PC-3 (cell line): ENCODE measurements around the gene ZMIZ1.

Experiments used
- EZH2phosphoT487 ChIP-seq: fragments of 300-600 bp; sonication (generic); IDR thresholded peaks from 2 replicates; pipeline ENCODE4 v1.6.1; 2018; ENCODE audit warnings: mild to moderate bottlenecking, antibody characterized with exemption, low read length, borderline replicate concordance
- TF ChIP-seq, protein P1 (sequence below): fragments of 300-600 bp; sonication (generic); conservative IDR thresholded peaks from 2 replicates; pipeline ENCODE4 v1.5.1; 2017; ENCODE audit warnings: antibody characterized with exemption, low read depth, mild to moderate bottlenecking, low read length

DNA sequence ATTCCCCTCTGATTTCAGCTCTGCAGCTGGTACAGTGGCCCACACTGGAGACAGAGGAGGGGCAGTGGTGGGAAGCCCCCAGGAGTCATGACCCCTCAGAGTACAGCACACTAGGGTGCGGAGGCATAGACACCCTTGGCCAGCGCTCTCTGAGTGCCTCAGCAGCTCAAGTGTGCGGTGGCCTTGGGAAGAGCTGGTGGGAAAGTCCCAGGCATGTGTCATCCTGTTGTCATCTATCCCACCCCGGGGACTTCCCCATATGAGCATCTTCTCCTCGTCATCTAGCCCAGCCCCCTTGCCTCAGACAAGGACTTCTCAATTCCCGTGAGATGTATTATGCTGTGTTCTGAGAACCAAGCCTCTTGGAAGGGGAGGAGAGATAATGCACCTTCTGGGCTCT, 262.9 kb downstream of the ZMIZ1 start:
- TF ChIP-seq, protein P1, sequence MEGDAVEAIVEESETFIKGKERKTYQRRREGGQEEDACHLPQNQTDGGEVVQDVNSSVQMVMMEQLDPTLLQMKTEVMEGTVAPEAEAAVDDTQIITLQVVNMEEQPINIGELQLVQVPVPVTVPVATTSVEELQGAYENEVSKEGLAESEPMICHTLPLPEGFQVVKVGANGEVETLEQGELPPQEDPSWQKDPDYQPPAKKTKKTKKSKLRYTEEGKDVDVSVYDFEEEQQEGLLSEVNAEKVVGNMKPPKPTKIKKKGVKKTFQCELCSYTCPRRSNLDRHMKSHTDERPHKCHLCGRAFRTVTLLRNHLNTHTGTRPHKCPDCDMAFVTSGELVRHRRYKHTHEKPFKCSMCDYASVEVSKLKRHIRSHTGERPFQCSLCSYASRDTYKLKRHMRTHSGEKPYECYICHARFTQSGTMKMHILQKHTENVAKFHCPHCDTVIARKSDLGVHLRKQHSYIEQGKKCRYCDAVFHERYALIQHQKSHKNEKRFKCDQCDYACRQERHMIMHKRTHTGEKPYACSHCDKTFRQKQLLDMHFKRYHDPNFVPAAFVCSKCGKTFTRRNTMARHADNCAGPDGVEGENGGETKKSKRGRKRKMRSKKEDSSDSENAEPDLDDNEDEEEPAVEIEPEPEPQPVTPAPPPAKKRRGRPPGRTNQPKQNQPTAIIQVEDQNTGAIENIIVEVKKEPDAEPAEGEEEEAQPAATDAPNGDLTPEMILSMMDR = no peak
- no peak for TF ChIP-seq EZH2phosphoT487
